SU-DHL-6 (cell line): ENCODE measurements around the gene TSHZ2.

ENCODE experiments used
- H2AFZ ChIP-seq: fragments of 200-600 bp; sonication (generic); 2 replicates; pipeline ENCODE4 v1.6.1; 2014; ENCODE audit warnings: low read depth, mild to moderate bottlenecking, moderate library complexity, mixed read lengths, antibody characterized with exemption, low read length; ENCODE audit not compliant: severe bottlenecking
- H3F3A ChIP-seq: fragments of 200-600 bp; shearing (Covaris generic); 2 replicates; pipeline ENCODE4 v1.6.0; 2016; ENCODE audit warnings: antibody characterized with exemption, mild to moderate bottlenecking; ENCODE audit not compliant: insufficient read depth
- H3K27ac ChIP-seq: fragments of 200-600 bp; sonication (generic); 2 replicates; pipeline ENCODE4 v1.5.1; 2016; ENCODE audit warnings: low read depth, mild to moderate bottlenecking, low read length, moderate library complexity, mixed read lengths
- H3K27me3 ChIP-seq: fragments of 200-600 bp; sonication (generic), shearing (Covaris generic); 2 replicates; pipeline ENCODE4 v1.6.0; 2014; ENCODE audit warnings: mild to moderate bottlenecking, low read length
- H3K36me3 ChIP-seq: fragments of 200-600 bp; sonication (generic); 2 replicates; pipeline ENCODE4 v1.6.1; 2014; ENCODE audit warnings: mild to moderate bottlenecking, low read length, mixed read lengths
- H3K4me2 ChIP-seq: fragments of 300-600, 200-600 bp; shearing (Covaris generic), sonication (generic); 2 replicates; pipeline ENCODE4 v1.6.0; 2014; ENCODE audit warnings: low read length, low read depth, mild to moderate bottlenecking; ENCODE audit not compliant: poor library complexity, severe bottlenecking
- H3K4me3 ChIP-seq: fragments of 200-600 bp; sonication (generic); 2 replicates; pipeline ENCODE4 v1.5.1; 2014; ENCODE audit warnings: antibody characterized with exemption, low read length, mild to moderate bottlenecking, mixed read lengths; ENCODE audit not compliant: insufficient read depth, poor library complexity, severe bottlenecking
- H3K79me2 ChIP-seq: fragments of 200-600 bp; sonication (generic); 2 replicates; pipeline ENCODE4 v1.6.1; 2014; ENCODE audit warnings: mild to moderate bottlenecking, low read length, moderate library complexity; ENCODE audit not compliant: insufficient read depth
- H3K9ac ChIP-seq: fragments of 200-600 bp; sonication (generic); 2 replicates; pipeline ENCODE4 v1.7.0; 2014; ENCODE audit warnings: mild to moderate bottlenecking, low read length
- H3K9me2 ChIP-seq: fragments of 200-600 bp; sonication (generic); replicated peaks from 2 replicates; pipeline ENCODE4 v1.6.1; 2014; ENCODE audit warnings: low read length; ENCODE audit not compliant: insufficient read depth
- H3K9me3 ChIP-seq: fragments of 200-600 bp; sonication (generic); 2 replicates; pipeline ENCODE4 v1.6.1; 2014; ENCODE audit warnings: low read length, mixed read lengths; ENCODE audit not compliant: insufficient read depth
- H4K20me1 ChIP-seq: fragments of 200-600 bp; sonication (generic); 2 replicates; pipeline ENCODE4 v1.6.1; 2014; ENCODE audit warnings: low read depth, mild to moderate bottlenecking, antibody characterized with exemption, low read length, moderate library complexity, mixed read lengths
- EZH2phosphoT487 ChIP-seq: fragments of 200-600 bp; sonication (generic), shearing (Covaris generic); conservative IDR thresholded peaks from 2 replicates; pipeline ENCODE4 v1.6.1; 2018; ENCODE audit warnings: mild to moderate bottlenecking, antibody characterized with exemption, low read length, moderate library complexity, mixed read lengths
- TF ChIP-seq, protein P1 (sequence below): fragments of 200-600 bp; sonication (generic); IDR thresholded peaks from one replicate; pipeline ENCODE4 v1.5.1; 2017; ENCODE audit warnings: antibody characterized with exemption, mild to moderate bottlenecking, low read length, moderate library complexity; ENCODE audit not compliant: insufficient read depth, poor library complexity, severe bottlenecking

Gene TSHZ2

DNA sequence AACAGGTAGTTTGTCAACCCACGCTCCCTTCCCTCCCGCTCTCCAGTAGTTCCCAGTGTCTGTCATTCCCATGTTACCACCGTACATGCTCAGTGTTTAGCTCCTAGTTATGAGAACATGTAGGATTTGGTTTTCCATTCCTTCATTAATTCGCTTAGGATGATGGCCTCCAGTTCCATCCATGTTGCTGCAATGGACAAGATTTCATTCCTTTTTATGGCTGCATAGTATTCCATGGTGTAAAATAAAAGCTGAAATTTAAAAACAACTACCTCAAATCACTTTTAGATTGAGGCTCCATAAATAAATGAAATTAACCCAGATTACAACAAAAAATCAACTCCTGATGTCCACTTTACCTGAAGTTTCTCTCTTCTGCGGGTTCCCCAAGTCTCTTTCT lies 430.9 kb downstream of the TSHZ2 start:
- Histone ChIP-seq H3K79me2 (no peaks in the 10 kb centered on the region), H2AFZ (no peak overlapping the region), H3K4me3 (no peak overlapping the region), H3K9ac (no peak overlapping the region), H3F3A (no peaks in the 10 kb centered on the region), H3K27me3 (no peaks in the 10 kb centered on the region), H3K9me2 (no peaks in the 10 kb centered on the region), H3K36me3 (no peaks in the 10 kb centered on the region), H3K4me2 (no peak overlapping the region), H4K20me1 (no peaks in the 10 kb centered on the region), H3K27ac (no peak overlapping the region), H3K9me3 (no peaks in the 10 kb centered on the region)
- no peak for TF ChIP-seq EZH2phosphoT487
- TF ChIP-seq, protein P1, sequence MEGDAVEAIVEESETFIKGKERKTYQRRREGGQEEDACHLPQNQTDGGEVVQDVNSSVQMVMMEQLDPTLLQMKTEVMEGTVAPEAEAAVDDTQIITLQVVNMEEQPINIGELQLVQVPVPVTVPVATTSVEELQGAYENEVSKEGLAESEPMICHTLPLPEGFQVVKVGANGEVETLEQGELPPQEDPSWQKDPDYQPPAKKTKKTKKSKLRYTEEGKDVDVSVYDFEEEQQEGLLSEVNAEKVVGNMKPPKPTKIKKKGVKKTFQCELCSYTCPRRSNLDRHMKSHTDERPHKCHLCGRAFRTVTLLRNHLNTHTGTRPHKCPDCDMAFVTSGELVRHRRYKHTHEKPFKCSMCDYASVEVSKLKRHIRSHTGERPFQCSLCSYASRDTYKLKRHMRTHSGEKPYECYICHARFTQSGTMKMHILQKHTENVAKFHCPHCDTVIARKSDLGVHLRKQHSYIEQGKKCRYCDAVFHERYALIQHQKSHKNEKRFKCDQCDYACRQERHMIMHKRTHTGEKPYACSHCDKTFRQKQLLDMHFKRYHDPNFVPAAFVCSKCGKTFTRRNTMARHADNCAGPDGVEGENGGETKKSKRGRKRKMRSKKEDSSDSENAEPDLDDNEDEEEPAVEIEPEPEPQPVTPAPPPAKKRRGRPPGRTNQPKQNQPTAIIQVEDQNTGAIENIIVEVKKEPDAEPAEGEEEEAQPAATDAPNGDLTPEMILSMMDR: no peak

DNA sequence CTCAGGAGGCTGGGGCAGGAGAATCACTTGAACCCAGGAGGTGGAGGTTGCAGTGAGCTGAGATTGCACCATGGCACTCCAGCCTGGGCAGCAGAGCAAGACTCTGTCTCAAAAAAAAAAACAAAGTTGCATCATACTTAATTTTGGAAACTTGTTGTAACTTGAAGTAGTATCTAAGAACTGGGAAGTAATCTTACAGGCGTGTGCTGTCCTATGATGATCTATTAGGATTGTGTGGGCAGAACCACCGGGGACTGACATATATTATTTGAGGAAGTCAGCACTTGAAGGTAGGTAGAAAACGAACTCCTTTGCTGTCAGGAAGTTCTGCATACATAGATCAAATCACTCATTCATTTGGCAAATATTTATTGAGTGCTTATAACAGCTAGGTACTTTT lies 433.0 kb downstream of the TSHZ2 start:
- no peaks in the 10 kb centered on the region for H3K9me3 ChIP-seq
- H3K9me2 ChIP-seq: no peaks in the 10 kb centered on the region
- no peak overlapping the region for H3K9ac ChIP-seq
- H3K79me2 ChIP-seq: no peaks in the 10 kb centered on the region
- H3F3A ChIP-seq: no peaks in the 10 kb centered on the region
- no peak overlapping the region for H2AFZ ChIP-seq
- H3K4me2 ChIP-seq: no peak overlapping the region
- no peaks in the 10 kb centered on the region for H3K36me3 ChIP-seq
- H3K27me3 ChIP-seq: no peaks in the 10 kb centered on the region
- H4K20me1 ChIP-seq: no peaks in the 10 kb centered on the region
- no peak overlapping the region for H3K27ac ChIP-seq
- no peak overlapping the region for H3K4me3 ChIP-seq
- TF ChIP-seq EZH2phosphoT487: no peak
- TF ChIP-seq, protein P1: no peak

DNA sequence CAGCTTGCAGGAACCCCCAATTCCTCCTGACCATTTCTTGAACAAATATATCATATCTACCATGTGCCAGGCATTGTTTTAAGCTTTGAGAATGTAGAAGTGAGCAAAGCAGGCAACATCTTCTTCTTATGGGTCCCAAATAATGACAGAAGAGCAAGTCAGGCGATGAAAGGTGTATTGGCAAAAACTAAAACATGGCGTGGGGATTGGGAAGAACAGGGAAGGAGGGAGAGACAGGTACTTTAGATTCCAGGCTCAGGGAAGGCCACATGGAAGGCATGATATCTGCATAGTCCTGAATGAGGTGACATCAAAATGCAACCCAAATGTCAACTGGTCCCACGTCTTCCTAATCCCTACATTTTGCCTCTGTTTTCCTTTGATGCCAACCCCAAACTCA lies 434.4 kb downstream of the TSHZ2 start:
- H3K4me2 ChIP-seq: no peak overlapping the region
- no peaks in the 10 kb centered on the region for H3K36me3 ChIP-seq
- H3K27me3 ChIP-seq: no peaks in the 10 kb centered on the region
- no peaks in the 10 kb centered on the region for H3F3A ChIP-seq
- no peaks in the 10 kb centered on the region for H3K9me2 ChIP-seq
- no peak for TF ChIP-seq EZH2phosphoT487
- TF ChIP-seq, protein P1: no peak
- H4K20me1 ChIP-seq: no peaks in the 10 kb centered on the region
- H3K79me2 ChIP-seq: no peaks in the 10 kb centered on the region
- no peak overlapping the region for H3K27ac ChIP-seq
- H3K9me3 ChIP-seq: no peaks in the 10 kb centered on the region
- H3K9ac ChIP-seq: no peak overlapping the region
- H3K4me3 ChIP-seq: no peak overlapping the region
- no peak overlapping the region for H2AFZ ChIP-seq
